GM12864 (cell line): ENCODE data around the gene ITPR1.

Source experiments
- DNase-seq: peaks from one replicate; pipeline ENCODE4 v3.0.0-alpha.2; 2011; ENCODE audit warnings: low read depth
- H3K4me3 ChIP-seq: 2 replicates; pipeline ENCODE4 v1.5.1; 2011; ENCODE audit warnings: mild to moderate bottlenecking, low read depth, low read length, control low read depth
- CTCF ChIP-seq: IDR thresholded peaks from 2 replicates; pipeline ENCODE4 v1.5.1; 2011; ENCODE audit warnings: low read depth, mild to moderate bottlenecking, moderate library complexity, low read length, control low read depth, inconsistent platforms; ENCODE audit errors: missing control alignments

Gene ITPR1

GRCh38 chr3:4534906-4535305 is 41.8 kb downstream of the ITPR1 start:
- no peak overlapping the region for H3K4me3 ChIP-seq
- no peak for DNase-seq

GRCh38 chr3:4536260-4536659 is 43.1 kb downstream of the ITPR1 start:
- H3K4me3 ChIP-seq, result no peak overlapping the region
- DNase-seq, result no peak
- TF ChIP-seq CTCF, result no peak

More at GRCh38 chr3:4534906-4535305, 41.8 kb downstream of the ITPR1 start:
- TF ChIP-seq CTCF, result no peak

- H3K4me3 ChIP-seq, result no peak overlapping the region
- no peak for DNase-seq
- no peak for TF ChIP-seq CTCF
These were observed 47.1 kb downstream of the ITPR1 start for GRCh38 chr3:4540267-4540666.

- H3K4me3 ChIP-seq, result no peak overlapping the region
- no peak for TF ChIP-seq CTCF
- DNase-seq, result no peak
These were observed 50.0 kb downstream of the ITPR1 start for GRCh38 chr3:4543110-4543509.

- TF ChIP-seq CTCF, result no peak
These were observed 53.4 kb downstream of the ITPR1 start for GRCh38 chr3:4546346-4547178.

GRCh38 chr3:4547799-4548198 is 54.7 kb downstream of the ITPR1 start:
- H3K4me3 ChIP-seq, result no peak overlapping the region
- no peak for TF ChIP-seq CTCF
- DNase-seq, result no peak

More at GRCh38 chr3:4546346-4547178, 53.4 kb downstream of the ITPR1 start:
- no peak overlapping the region for H3K4me3 ChIP-seq
- DNase-seq, result no peak

GRCh38 chr3:4548356-4548755 is 55.2 kb downstream of the ITPR1 start:
- TF ChIP-seq CTCF, result no peak
- no peak for DNase-seq
- H3K4me3 ChIP-seq, result no peak overlapping the region
